ENCODE measurements around the gene STEAP2.

The STEAP2 gene

DNA sequence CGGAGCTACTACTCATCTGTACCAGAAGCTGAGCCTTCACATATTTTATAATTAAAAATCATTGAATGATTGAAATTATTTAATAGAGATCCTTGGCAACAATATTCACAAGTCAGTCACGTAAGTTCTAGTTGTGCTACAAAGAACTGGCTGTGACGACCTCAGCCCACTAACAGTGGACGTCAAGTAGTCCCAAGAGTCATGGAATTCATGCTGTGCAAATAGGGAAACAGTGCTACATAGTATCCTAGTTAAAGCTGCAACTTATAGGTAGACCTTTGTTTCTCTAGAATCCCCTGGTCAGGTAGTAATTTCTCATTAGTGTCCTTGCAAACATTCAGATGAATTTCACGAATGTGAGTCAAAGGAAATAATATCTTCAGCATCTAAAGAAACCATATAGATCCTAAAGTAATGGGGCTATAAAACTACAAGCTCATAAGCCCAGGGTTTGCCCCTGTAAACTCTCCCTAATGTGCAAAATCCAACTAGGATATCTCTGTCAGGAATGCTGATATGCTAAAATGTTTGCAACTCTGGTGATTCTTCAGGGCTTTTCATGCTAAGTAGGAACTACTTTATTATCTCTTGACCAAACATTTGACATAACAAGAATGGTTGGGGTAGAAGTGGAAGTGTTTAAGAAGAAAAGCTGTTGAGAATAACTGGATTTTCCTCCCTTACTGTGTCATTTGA lies 64.6 kb downstream of the STEAP2 start:
- no peak for DNase-seq
